Heart left ventricle (tissue), 16 donors: ENCODE data around the gene RABL3. TPM values are rescaled to one million over a fixed set of nuclear protein-coding genes. Genes with fewer than 3 reads are reported as not detected.

Experiments used
- ATAC-seq, 4 donors: fragments of 200-7000 bp; cut with Tn5 transposase; one replicate each; pipeline ENCODE4 v1.9.1; 2020 to 2022; ENCODE audit warnings: moderate library complexity in 4 of 4, mild to moderate bottlenecking in 3 of 4, moderate number of reproducible peaks in 1 of 4
- DNase-seq, 5 donors: peaks; one replicate each; pipeline ENCODE4 v3.0.0-alpha.2; 2020
- H3K27ac ChIP-seq, 12 donors: fragments of 200-600 bp; sonication (generic) in 4 of 12; one replicate each; pipeline versions ENCODE4 v1.5.0 to v1.8.0; 2016 to 2022; ENCODE audit warnings: mild to moderate bottlenecking in 2 of 12
- H3K27me3 ChIP-seq, 9 donors: fragments of 200-600 bp; sonication (generic) in 2 of 9; one replicate each; pipeline versions ENCODE4 v1.5.1 to v1.8.0; 2016 to 2022; ENCODE audit warnings: mild to moderate bottlenecking in 3 of 9
- H3K36me3 ChIP-seq, 9 donors: fragments of 200-600 bp; sonication (generic) in 2 of 9; one replicate each; pipeline versions ENCODE4 v1.5.0 to v1.8.0; 2018 to 2022; ENCODE audit warnings: mild to moderate bottlenecking in 2 of 9
- H3K4me1 ChIP-seq, 12 donors: fragments of 200-600 bp; sonication (generic) in 4 of 12; one replicate each; pipeline versions ENCODE4 v1.5.0 to v1.8.0; 2016 to 2022; ENCODE audit warnings: mild to moderate bottlenecking in 3 of 12
- H3K4me3 ChIP-seq, 12 donors: fragments of 200-600 bp; sonication (generic) in 4 of 12; one replicate each; pipeline versions ENCODE4 v1.5.0 to v1.8.0; 2017 to 2022; ENCODE audit warnings: mild to moderate bottlenecking in 9 of 12, moderate library complexity in 4 of 12
- H3K9me3 ChIP-seq, 12 donors: fragments of 200-600 bp; sonication (generic) in 4 of 12; one replicate each; pipeline versions ENCODE4 v1.5.0 to v1.8.0; 2016 to 2022; ENCODE audit warnings: mild to moderate bottlenecking in 1 of 12
- CTCF ChIP-seq, 12 donors: fragments of 200-600 bp; sonication (generic) in 4 of 12; IDR thresholded peaks; one replicate each; pipeline versions ENCODE4 v1.5.0 to v1.8.0; 2018 to 2022; ENCODE audit warnings: antibody characterized with exemption in 12 of 12, mild to moderate bottlenecking in 5 of 12
- POLR2A ChIP-seq, 2 donors: fragments of 450-650 bp; IDR thresholded peaks; one replicate each; pipeline ENCODE4 v1.6.1; 2017; ENCODE audit warnings: antibody characterized with exemption in 2 of 2, mild to moderate bottlenecking in 2 of 2, moderate library complexity in 2 of 2
- WGBS, 4 donors: extraction: QIAGEN DNeasy Blood & Tissue Kit in 2 of 4; methylation state at CpG; one replicate each; pipeline versions ENCODE4 v1.1.5 to v1.1.7; 2013 to 2018; 5-methylcytosine and 5-hydroxymethylcytosine counted together
- intact Hi-C, 10 donors: fragments of 100-400 bp; cut with DNase I; formaldehyde crosslinking; loops; one replicate each; pipeline versions ENCODE4 v1.11.1 to v1.14.2; 2022
- polyA plus RNA-seq, 2 donors: library from polyadenylated mRNA; stranded (reverse); fragments of 200-250 nt; gene quantifications; one replicate each; pipeline ENCODE4 v1.2.3, GENCODE V29; 2013
- total RNA-seq, 9 donors: library from RNA; depleted of rRNA in 2 of 9; stranded (reverse); fragments of >200 nt in 2 of 9; fragmentation: NEBNext Ultra II Directional in 3 of 9; extraction: Animal tissue kit (Norgen Biotek cat#: 25700) in 3 of 9; gene quantifications; one replicate each; pipeline versions ENCODE4 v1.1.0 to v1.2.4, GENCODE V29; 2016 to 2023
- donor health status: ischemic (EF 13 %, LVEDD 7.1; RV severe dilation, severe dysfunction).
- donor health status: healthy with polysubstance abuse.
- donor health status: DM: no; HTN: yes; CAD: no.
- donor health status: DM: no; HTN: no; CAD: no.
- donor health status: ischemic (EF 25% LVEDD 6.9; RV normal size, moderate dysfunction).
- donor health status: ischemic (EF 25% LVEDD 5.7; RV mildly dilated, moderate dysfunction).
- donor health status: healthy.
- donor health status: DM: yes; HTN: yes; CAD: no.
- donor health status: ischemic (EF 35%, LVEDD 5.7; RV mildly dilated, moderate dysfunction).
- donor health status: nonischemic (EF 11% LVEDD 7.7; RV severe dilation, severe dysfunction).
- donor health status: DM: yes; HTN: yes; CAD: no.
- donor health status: PGD.
- donor health status: ischemic (EF 29% LVEDD 5.4; RV normal size, mild dysfunction).
- donor health status: nonischemic (EF 23%, LVEDD 6.1; RV moderate dilation, normal function).

RABL3 gene
- total and polyA plus RNA-seq, 11 donors = 3.1 to 28.3 (median 17.5) TPM

GRCh38 chr3:120772081-120772480 lies 29.8 kb upstream of the RABL3 start:
- Histone ChIP-seq H3K36me3 (peaks cover 0 to 48% (median 31%) of the 10 kb centered on the region in 9 donors), H3K27ac (no peak overlapping the region)
- TF ChIP-seq CTCF (IDR thresholded peaks at IDR 0.05) = no peak
- TF ChIP-seq POLR2A (IDR thresholded peaks at IDR 0.05) = no peak

GRCh38 chr3:120770891-120771290 lies 28.6 kb upstream of the RABL3 start:
- Histone ChIP-seq H3K27ac (no peak overlapping the region), H3K9me3 (no peaks in the 10 kb centered on the region), H3K36me3 (peaks cover 0 to 36% (median 19%) of the 10 kb centered on the region in 9 donors), H3K4me3 (no peak overlapping the region), H3K27me3 (no peaks in the 10 kb centered on the region), H3K4me1 (peaks cover 0 to 19% (median 0%) of the 10 kb centered on the region in 12 donors)
- intact Hi-C loops = no loop called here
- ATAC-seq (no peak), DNase-seq (no peak)
- WGBS, 4 donors = 90 to 94% (median 93%) methylated on average over 4 of the region's 4 CpGs
- TF ChIP-seq CTCF (IDR thresholded peaks at IDR 0.05) (no peak), POLR2A (IDR thresholded peaks at IDR 0.05) (no peak)

More at GRCh38 chr3:120772081-120772480, 29.8 kb upstream of the RABL3 start:
- DNase-seq = no peak
- H3K9me3 ChIP-seq = no peaks in the 10 kb centered on the region
- peaks cover 0 to 11% (median 0%) of the 10 kb centered on the region in 12 donors for H3K4me1 ChIP-seq
- no peaks in the 10 kb centered on the region for H3K27me3 ChIP-seq
- ATAC-seq = no peak
- H3K4me3 ChIP-seq = no peak overlapping the region
- 40 to 56% (median 47%) methylated on average over 2 of the region's 2 CpGs for WGBS, 4 donors
- intact Hi-C loops = no loop called here

- H3K27ac ChIP-seq = no peak overlapping the region
- ATAC-seq = no peak
- DNase-seq = no peak
- H3K4me1 ChIP-seq = peaks cover 0 to 19% (median 3%) of the 10 kb centered on the region in 12 donors
- intact Hi-C loops = no loop called here
- no peaks in the 10 kb centered on the region for H3K9me3 ChIP-seq
- TF ChIP-seq POLR2A (IDR thresholded peaks at IDR 0.05) (no peak), CTCF (IDR thresholded peaks at IDR 0.05) (no peak)
- peaks cover 0 to 27% (median 14%) of the 10 kb centered on the region in 9 donors for H3K36me3 ChIP-seq
- 95 to 98% (median 97%) methylated on average over 2 of the region's 2 CpGs for WGBS, 4 donors
- H3K4me3 ChIP-seq = no peak overlapping the region
- no peaks in the 10 kb centered on the region for H3K27me3 ChIP-seq
Observed at GRCh38 chr3:120769436-120769835, 27.1 kb upstream of the RABL3 start.

- no peak overlapping the region for H3K4me3 ChIP-seq
- no peak overlapping the region for H3K27ac ChIP-seq
- no peak for ATAC-seq
- 50 to 55% (median 53%) methylated on average over 1 of the region's 1 CpG for WGBS, 4 donors
- H3K9me3 ChIP-seq = no peaks in the 10 kb centered on the region
- TF ChIP-seq CTCF (IDR thresholded peaks at IDR 0.05) = no peak
- no peak for DNase-seq
- intact Hi-C loops = no loop called here
- peaks cover 0 to 19% (median 3%) of the 10 kb centered on the region in 12 donors for H3K4me1 ChIP-seq
- H3K27me3 ChIP-seq = no peaks in the 10 kb centered on the region
- H3K36me3 ChIP-seq = peaks cover 0 to 16% (median 8%) of the 10 kb centered on the region in 9 donors
Observed at GRCh38 chr3:120767106-120767505, 24.8 kb upstream of the RABL3 start.
